Neural cell (in vitro differentiated cells): ENCODE measurements around the gene TEX14. TPM values are rescaled to one million over a fixed set of nuclear protein-coding genes. Genes with fewer than 3 reads are reported as not detected.

ENCODE experiments used
- H2AFZ ChIP-seq: fragments of 200-600, 300-800 bp; sonication (generic), shearing (Covaris generic); 2 replicates; pipeline ENCODE4 v1.6.0; 2014; ENCODE audit warnings: low read depth, mild to moderate bottlenecking, antibody characterized with exemption, low read length, moderate library complexity
- H3F3A ChIP-seq: fragments of 200-600 bp; shearing (Covaris generic); 2 replicates; pipeline ENCODE4 v1.6.1; 2016; ENCODE audit warnings: mild to moderate bottlenecking, moderate library complexity, mixed read lengths, antibody characterized with exemption, low read length; ENCODE audit not compliant: insufficient read depth, poor library complexity, severe bottlenecking
- H3K27ac ChIP-seq: fragments of 200-600, 300-800 bp; sonication (generic), shearing (Covaris generic); 2 replicates; pipeline ENCODE4 v1.5.1; 2014; ENCODE audit warnings: mild to moderate bottlenecking, low read length, moderate library complexity
- H3K27me3 ChIP-seq: fragments of 300-800, 200-600 bp; sonication (generic), shearing (Covaris generic); 2 replicates; pipeline ENCODE4 v1.6.0; 2014; ENCODE audit warnings: mild to moderate bottlenecking, low read depth, low read length, moderate library complexity; ENCODE audit not compliant: insufficient read depth
- H3K36me3 ChIP-seq: fragments of 300-800, 200-600 bp; sonication (generic), shearing (Covaris generic); 2 replicates; pipeline ENCODE4 v1.5.1; 2014; ENCODE audit warnings: mild to moderate bottlenecking, antibody characterized with exemption, low read length, moderate library complexity; ENCODE audit not compliant: insufficient read depth
- H3K4me2 ChIP-seq: fragments of 300-800, 200-600 bp; sonication (generic), shearing (Covaris generic); 2 replicates; pipeline ENCODE4 v1.6.0; 2014; ENCODE audit warnings: mild to moderate bottlenecking, low read length
- H3K4me3 ChIP-seq: fragments of 300-800, 200-600 bp; sonication (generic), shearing (Covaris generic); 2 replicates; pipeline ENCODE4 v1.5.1; 2014; ENCODE audit warnings: mild to moderate bottlenecking, low read length, moderate library complexity
- H3K79me2 ChIP-seq: fragments of 200-600 bp; shearing (Covaris generic); replicated peaks from 2 replicates; pipeline ENCODE4 v1.6.0; 2014; ENCODE audit warnings: mild to moderate bottlenecking, low read length, moderate library complexity; ENCODE audit not compliant: insufficient read depth
- H3K9ac ChIP-seq: fragments of 300-800, 200-600 bp; sonication (generic), shearing (Covaris generic); 2 replicates; pipeline ENCODE4 v1.6.1; 2016; ENCODE audit warnings: mild to moderate bottlenecking, low read length, mixed read lengths
- H3K9me2 ChIP-seq: fragments of 200-600 bp; shearing (Covaris generic); 2 replicates; pipeline ENCODE4 v1.6.1; 2016; ENCODE audit warnings: mild to moderate bottlenecking, low read length, mixed read lengths; ENCODE audit not compliant: insufficient read depth
- H3K9me3 ChIP-seq: fragments of 200-600, 300-800 bp; sonication (generic), shearing (Covaris generic); 2 replicates; pipeline ENCODE4 v1.6.1; 2016; ENCODE audit warnings: mild to moderate bottlenecking, mixed run types, low read length, moderate library complexity, mixed read lengths
- H4K20me1 ChIP-seq: fragments of 200-600 bp; shearing (Covaris generic); 2 replicates; pipeline ENCODE4 v1.6.1; 2016; ENCODE audit warnings: mild to moderate bottlenecking, mixed run types; ENCODE audit not compliant: insufficient read depth
- CTCF ChIP-seq: fragments of 450-650 bp; IDR thresholded peaks from 2 replicates; pipeline ENCODE4 v1.5.1; 2014; ENCODE audit warnings: antibody characterized with exemption, mild to moderate bottlenecking, moderate library complexity; ENCODE audit not compliant: poor library complexity, severe bottlenecking
- EP300 ChIP-seq: fragments of 450-650 bp; conservative IDR thresholded peaks from 2 replicates; pipeline ENCODE4 v1.6.1; 2014; ENCODE audit warnings: antibody characterized with exemption, mild to moderate bottlenecking, moderate library complexity; ENCODE audit not compliant: poor library complexity, severe bottlenecking
- EZH2 ChIP-seq: fragments of 200-600, 300-800 bp; shearing (Covaris generic), sonication (generic); IDR thresholded peaks from 2 replicates; pipeline ENCODE4 v1.6.1; 2014; ENCODE audit warnings: antibody characterized with exemption, low read length, borderline replicate concordance, mild to moderate bottlenecking; ENCODE audit not compliant: insufficient read depth, poor library complexity, severe bottlenecking
- MXI1 ChIP-seq: fragments of 450-650 bp; conservative IDR thresholded peaks from 2 replicates; pipeline ENCODE4 v1.6.1; 2014; ENCODE audit warnings: antibody characterized with exemption, mild to moderate bottlenecking; ENCODE audit not compliant: poor library complexity, severe bottlenecking
- POLR2AphosphoS5 ChIP-seq: IDR thresholded peaks from 2 replicates; pipeline ENCODE4 v1.6.1; 2012
- RAD21 ChIP-seq: fragments of 450-650 bp; conservative IDR thresholded peaks from 2 replicates; pipeline ENCODE4 v1.6.1; 2014; ENCODE audit warnings: antibody characterized with exemption, mild to moderate bottlenecking, moderate library complexity
- REST ChIP-seq: IDR thresholded peaks from 2 replicates; pipeline ENCODE4 v1.6.1; 2012; ENCODE audit warnings: borderline replicate concordance
- SMC3 ChIP-seq: fragments of 450-650 bp; conservative IDR thresholded peaks from 2 replicates; pipeline ENCODE4 v1.6.1; 2014; ENCODE audit warnings: antibody characterized with exemption, mild to moderate bottlenecking, moderate library complexity; ENCODE audit not compliant: poor library complexity
- TAF1 ChIP-seq: IDR thresholded peaks from 2 replicates; pipeline ENCODE4 v1.6.1; 2012; ENCODE audit warnings: low read depth
- polyA plus RNA-seq: library from polyadenylated mRNA; depleted of rRNA; stranded (reverse); fragments of >200 nt; gene quantifications from 2 replicates; pipeline ENCODE4 v1.2.3, GENCODE V29; 2014

The TEX14 gene
- polyA plus RNA-seq, 1 donor from 2014 or later = 1.4 TPM

- Histone ChIP-seq H3K4me3 (no peak overlapping the region), H2AFZ (no peak overlapping the region), H4K20me1 (no peaks in the 10 kb centered on the region), H3K4me2 (no peak overlapping the region), H3K36me3 (no peaks in the 10 kb centered on the region), H3K9me2 (no peaks in the 10 kb centered on the region), H3K79me2 (no peaks in the 10 kb centered on the region), H3K9me3 (no peaks in the 10 kb centered on the region), H3K9ac (no peak overlapping the region), H3K27me3 (no peaks in the 10 kb centered on the region), H3F3A (no peaks in the 10 kb centered on the region), H3K27ac (no peak overlapping the region)
- TF ChIP-seq SMC3 (no peak), EP300 (no peak), POLR2AphosphoS5 (no peak), TAF1 (no peak), REST (no peak), EZH2 (no peak), RAD21 (no peak), CTCF (no peak), MXI1 (no peak)
Measured at GRCh38 chr17:58722274-58722673, 30.4 kb upstream of the TEX14 start.

GRCh38 chr17:58710948-58711552, 19.2 kb upstream of the TEX14 start:
- Histone ChIP-seq H3K4me3 (no peak overlapping the region), H3K9me2 (no peaks in the 10 kb centered on the region), H3K27me3 (no peaks in the 10 kb centered on the region), H3K9ac (no peak overlapping the region), H3F3A (no peaks in the 10 kb centered on the region), H2AFZ (no peak overlapping the region), H3K27ac (no peak overlapping the region), H3K36me3 (no peaks in the 10 kb centered on the region), H4K20me1 (no peaks in the 10 kb centered on the region), H3K4me2 (no peak overlapping the region), H3K9me3 (no peaks in the 10 kb centered on the region), H3K79me2 (no peaks in the 10 kb centered on the region)
- TF ChIP-seq CTCF (peak; percentile 87), SMC3 (peak; percentile 94), TAF1 (no peak), RAD21 (peak; percentile 92), REST (no peak)
